ENCODE measurements around the gene CDYL.
"Not testable (repeated sequence)": the region's sequence is repeated elsewhere in the genome, so short reads cannot be mapped to it uniquely, and the experiment has no call there.

Gene CDYL

DNA sequence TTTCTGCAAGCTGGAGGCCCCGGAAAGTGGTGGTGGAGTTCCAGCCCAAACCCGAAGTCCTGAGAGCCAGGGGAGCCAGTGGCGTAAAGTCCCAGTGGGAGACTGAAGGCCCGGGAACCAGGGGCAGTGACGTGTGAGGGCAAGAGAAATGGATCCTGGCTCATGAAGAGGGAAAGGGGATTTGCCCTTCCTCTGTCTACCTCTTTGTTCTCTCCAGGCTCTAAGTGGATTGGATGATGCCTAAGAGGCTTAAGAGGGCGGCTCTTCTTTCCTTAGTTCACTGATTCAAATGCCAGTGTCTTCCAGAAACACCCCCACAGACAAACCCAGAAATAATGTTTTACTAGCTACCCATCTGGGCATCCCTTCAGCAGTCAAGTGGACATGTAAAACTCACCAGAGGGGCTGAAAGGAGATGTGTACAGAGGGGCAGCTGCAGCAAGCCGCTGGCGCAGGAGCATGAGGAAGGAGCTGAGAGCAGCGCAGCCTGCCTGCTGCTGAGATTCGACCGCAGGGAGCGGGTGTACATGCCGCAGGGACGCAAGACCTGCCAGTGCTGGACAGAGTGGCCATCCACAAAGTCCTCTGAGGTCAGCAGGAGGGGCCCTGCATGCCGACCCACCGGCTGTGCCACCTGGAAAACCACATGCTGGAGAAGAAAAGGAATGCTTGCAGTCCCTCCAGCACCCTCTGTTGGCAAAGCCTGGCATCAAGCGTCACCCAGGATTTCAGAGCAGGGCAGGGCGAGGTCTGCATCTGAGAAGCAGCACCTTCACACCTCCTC lies 29.5 kb downstream of the CDYL start:
- DNase-seq = peak; percentile 12 to 32

DNA sequence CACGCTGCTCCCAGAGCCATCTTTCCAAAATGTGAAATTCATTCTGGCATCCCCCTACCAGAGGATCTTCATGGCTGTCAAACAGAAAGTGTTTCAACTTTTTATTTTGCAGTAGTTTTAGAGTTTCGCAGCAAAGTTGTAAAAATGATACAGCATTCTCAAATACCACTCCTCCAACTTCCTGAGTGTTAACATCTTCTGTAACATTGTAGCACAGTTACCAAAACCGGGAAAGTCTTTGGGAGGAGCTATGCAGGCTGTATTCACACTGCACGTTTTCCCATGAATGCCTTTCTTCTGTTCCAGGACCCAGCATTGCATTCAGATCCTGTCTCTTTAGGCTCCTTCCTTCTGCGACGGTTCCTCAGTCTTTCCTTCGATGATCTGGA lies 30.1 kb downstream of the CDYL start:
- no peak for DNase-seq

DNA sequence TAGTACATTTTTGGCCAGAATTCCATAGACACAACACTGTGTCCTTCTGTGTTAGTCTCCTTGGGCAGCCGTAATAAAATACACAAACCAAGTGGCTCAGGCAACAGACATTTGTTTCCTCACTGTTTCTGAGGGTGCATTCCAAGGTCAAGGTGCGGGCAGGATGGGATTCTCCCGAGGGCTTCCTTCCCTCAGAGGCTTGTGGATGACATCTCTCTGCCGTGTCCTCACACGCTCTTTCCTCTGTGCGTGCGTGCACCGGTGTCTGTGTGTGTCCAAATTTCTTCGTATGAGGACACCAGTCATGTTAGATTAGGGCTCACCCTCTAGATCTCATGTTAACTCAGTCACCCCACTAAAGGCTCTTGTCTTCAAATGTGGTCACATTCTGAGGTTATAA lies 30.6 kb downstream of the CDYL start:
- DNase-seq = no peak

DNA sequence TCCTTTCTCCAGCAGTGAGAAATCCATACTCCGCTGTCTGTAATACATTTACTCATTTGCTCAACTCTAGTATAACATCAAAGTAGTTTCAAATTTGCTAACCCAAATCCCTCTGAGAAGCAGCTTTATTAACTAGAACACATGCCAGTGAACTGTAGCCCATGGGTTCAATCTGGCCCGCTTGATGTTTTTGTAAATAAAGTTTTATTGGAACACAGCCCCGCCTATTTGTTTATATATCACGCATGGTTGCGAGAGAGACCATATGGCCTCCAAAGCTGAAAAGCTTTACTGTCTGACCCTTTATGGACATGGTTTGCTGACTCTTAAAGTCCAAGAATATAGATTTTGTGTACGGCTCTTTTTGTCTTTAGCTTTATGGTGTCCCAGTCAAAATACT lies 32.2 kb downstream of the CDYL start:
- DNase-seq = no peak

DNA sequence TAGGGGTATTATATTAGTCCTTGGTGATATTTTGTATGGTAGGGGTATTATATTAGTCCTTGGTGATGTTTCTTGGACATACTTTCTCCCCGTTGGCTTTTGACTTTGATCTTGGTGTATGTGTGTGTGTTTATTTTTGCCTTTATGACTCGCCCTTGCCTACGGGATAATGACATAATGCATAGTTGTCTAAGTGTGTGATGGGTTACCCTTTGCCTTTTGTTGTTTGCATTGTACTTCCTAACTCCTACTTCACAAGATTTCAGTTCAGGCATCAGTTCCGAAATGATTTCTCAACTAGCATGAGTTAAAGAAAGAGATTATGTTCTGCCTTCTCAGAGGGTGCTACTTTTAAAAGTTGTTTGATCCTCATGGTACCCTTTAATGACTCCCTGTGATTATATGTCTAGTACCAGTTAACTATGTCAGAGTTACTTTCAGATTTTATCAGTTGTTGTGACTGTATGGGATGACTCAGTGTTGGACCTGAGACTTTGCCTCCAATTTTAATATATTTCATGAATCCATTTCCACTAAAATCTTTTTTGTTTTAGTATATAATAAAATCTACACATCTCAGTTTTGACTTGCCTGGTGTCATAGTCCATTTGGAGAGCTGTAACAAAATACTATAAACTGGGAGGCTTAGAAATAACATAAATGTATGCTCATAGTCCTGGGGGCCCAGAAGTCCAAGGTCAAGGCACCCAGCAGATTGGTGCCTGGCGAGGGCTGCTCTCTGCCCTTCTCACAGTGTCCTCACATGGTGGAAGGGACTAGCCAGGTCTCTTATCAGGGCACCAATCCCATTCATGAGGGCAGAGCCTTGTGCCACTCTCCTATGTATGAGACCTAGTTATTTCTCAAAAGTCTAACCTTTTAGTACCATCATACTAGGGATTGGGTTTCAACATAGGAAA lies 34.1 kb downstream of the CDYL start:
- no peak for DNase-seq

DNA sequence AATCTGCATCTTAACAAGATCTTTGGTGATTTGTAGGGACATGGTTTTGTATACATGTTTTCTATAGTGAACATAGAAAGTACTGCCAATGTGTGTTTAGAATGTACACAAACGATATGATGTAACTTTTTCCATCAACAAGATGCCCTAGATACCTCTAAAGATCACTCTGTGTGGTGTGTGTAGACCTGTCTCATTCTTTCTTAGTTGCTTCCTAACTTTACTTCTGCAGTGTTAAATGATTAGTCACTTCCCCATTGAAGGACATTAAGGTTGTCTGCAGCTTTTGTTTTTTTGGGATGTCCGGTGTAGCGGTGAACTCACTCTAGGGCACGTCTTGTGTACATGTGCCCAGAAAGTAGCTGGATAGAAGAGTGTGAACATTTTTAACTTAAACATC lies 35.9 kb downstream of the CDYL start:
- DNase-seq = no peak

DNA sequence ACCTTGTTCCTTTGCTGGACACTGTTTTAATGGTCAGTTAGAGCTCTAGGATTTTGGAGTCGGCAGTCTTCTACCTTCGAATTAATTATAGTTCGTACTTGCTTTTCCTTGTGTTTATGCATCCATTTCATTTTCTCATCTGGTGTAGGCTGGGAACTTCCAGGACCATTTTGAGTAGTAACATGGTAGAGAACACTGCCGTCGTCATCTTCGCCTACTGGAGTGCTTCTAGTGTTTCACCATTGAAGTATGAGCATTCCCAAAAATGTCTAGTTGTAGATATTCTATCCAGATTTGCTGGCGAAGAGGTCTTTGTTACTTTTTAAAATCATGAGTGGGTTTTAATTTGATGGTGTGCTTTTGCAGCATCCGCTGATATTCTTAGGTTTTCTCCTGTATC lies 36.9 kb downstream of the CDYL start:
- no peak for DNase-seq

DNA sequence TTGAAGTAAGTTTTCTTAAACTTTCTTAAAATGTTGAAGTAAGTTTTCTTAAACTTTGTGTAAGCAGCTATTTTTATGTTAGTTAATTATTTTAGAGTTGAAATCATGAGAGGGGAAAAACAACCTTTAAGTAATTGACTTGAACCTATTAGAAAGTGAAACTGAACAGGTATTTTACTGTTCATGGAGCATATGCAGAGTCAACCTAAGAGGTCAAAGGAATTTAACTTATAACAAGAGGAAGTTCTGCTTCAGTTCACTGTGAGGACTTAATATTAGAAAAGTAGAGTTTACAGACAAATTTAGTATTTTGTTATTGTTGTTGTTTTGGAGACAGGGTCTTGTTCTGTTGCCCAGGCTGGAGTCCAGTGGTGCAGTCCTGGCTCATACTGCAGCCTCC lies 38.0 kb downstream of the CDYL start:
- no peak for DNase-seq

DNA sequence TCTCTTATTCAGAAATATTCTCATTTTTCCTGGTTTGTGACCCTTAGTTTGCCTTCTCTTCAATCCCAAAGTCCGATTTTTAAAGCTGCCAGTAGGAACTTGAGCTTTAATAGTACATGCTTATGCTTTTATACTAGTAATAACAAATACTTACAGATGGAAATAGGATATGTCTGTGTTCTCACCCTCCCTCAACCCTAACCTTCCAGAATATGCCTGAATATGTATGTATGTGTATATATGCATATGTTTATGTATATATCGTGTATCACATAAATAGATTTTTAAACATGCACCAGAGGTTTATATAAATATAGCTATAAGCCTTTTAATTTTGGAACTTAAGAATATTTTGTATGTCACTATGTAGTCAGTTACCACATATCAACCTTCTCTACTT lies 38.8 kb downstream of the CDYL start:
- DNase-seq = no peak

DNA sequence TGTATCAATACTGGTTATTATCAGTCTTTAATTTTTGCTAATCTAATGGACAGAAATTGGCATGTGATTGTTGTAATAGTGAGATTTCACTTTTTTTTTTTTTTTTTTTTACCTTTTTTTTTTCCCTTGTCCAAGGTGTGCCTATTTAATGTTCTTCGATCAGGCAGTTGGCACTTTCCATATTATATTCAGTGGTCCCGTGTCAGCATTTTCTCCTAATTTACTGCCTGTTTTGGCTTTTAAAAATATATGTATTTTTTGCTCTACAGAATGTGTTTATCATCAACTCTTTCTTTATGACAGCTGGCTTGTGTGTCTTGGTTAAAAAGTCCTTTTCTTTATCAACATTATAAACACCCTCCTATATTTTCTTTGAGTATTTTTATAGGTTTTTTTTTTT lies 39.4 kb downstream of the CDYL start:
- DNase-seq = no peak

DNA sequence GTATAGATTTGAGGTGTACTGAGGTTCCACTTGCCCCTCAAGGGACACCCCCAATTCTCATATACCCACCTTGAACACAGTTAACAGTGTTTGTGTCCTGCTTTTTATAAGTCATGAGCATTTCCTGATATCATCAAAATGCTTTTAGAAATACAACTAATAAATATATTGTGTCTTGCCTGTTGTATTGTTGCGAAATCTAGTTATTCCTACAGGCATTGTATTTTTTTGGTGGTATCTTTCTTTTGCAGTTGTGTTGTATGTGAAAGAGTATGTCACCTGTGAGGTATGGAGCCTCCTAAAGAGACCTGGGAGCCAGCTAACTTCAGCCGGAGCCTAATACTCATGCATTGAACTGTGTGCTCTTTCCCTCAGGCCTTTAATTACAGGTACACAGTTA lies 40.7 kb downstream of the CDYL start:
- DNase-seq = no peak

DNA sequence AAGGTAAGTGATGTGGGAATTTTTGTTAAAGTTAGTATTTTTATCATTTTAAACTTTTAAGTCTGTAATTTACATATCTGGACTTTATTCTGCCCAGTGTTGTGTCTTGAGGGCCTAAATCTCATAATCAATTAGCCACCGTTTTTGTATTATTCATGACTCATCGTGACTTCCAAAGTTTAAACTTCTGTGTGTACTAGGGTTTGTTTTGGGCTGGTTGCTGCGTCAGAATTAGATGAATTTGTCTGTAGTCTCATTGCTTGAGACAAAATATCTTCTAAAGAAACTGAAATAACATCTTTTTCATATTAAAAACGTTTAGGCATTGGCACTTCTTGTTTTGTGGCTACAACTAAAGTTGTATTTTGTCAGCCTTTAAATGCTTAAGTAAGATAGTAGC lies 41.3 kb downstream of the CDYL start:
- DNase-seq = no peak

DNA sequence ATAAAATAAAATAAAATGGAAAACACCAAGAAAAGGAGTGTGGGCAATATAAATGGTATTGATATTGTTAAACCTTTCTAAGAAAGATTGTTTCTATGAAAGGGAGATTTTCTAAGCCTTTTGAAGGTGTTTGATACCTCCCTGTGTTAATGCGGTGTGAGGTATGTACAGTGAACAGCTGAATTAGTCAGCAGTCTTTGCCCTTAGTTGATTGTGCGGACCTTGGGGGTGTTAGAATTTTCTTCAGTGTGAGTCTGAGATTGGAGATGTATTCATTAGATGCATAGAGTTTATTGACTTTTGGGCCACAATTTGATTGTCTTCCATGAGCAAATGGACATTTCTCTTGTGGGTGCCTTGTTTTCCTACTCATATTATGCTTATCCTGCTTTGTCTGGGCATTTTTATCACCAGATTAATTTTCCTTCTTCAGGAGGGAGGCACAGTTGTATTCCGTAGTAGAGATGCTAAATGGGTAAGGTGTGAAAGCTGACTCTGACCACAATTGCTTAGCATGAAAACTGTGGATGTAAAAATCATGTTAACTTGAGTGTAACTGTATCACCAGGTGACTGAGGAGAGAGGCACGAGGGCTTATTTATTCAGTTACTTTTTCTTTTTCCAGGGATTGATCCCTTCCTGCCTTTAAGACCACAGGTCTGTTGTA lies 42.2 kb downstream of the CDYL start:
- no peak for DNase-seq

DNA sequence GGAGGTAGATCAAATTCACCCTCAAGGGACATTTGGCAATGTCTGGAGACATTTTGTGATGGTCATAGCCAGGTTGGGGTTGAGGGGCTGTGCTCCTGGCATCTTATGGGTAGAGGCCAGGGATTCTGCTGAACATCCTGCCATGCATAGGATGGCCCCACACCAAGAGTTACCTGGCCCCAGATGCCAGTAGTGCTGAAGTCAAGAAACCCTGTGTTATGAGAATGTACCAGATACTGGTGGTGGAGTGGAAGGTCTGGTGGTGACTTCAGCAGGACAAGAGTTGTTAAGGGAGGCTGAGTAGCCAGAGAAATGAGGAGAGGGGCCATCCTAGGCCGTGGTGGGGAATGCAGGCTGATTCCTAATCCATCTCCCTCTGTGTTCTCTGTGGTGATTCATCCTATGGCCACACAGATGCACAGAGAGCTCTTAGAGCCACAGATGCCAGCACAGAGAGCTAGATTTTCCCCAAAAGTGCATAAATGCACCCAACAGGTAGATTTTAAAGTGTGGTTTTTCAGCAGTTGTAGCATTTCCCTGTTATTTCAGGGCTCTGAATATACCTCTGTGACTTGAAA lies 43.6 kb downstream of the CDYL start:
- no peak for DNase-seq

DNA sequence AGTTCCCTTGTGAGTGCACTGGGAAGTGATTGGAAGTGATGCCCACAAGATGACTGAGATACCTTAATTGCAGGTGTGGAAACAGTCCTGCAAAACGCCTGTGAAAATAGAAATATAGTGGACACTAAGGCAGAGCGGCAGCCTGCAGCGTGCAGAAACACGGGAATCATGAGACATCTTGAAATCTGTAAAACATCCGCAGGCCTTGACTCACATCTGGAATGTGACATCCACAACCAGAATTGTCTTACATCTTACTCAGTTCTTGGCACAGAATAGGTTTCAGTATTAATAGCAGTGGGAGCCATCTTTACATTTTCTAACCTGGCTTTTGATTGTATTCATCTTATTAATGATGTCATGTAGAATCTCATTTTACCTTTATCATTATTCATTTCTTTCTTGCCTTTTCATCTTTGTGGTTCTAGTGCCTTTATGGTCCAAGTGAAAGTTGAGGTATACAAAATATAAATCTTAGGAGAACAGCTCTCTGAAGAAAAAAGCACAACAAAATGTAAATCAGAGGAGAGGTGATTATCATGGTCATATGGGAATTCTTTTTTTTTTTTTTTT lies 44.6 kb downstream of the CDYL start:
- no peak for DNase-seq

DNA sequence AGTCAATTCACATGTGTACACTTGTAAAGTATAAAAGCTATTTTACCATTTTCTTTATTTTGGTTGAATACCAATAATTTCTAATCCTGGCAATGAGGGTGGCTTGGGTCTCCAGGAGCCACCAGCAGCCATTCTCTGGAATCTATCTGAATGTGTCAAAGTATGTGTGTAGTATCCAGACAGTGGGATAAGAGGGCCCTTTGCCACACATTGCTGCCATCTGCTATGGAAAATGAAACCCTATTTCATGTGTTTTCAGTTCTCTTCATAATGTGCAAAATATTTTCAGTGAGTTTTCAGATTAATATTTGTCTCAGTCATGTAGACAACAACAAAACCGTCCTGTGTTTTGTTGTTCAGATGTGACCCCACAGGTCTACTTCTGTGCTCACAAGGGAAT lies 46.3 kb downstream of the CDYL start:
- DNase-seq = no peak

DNA sequence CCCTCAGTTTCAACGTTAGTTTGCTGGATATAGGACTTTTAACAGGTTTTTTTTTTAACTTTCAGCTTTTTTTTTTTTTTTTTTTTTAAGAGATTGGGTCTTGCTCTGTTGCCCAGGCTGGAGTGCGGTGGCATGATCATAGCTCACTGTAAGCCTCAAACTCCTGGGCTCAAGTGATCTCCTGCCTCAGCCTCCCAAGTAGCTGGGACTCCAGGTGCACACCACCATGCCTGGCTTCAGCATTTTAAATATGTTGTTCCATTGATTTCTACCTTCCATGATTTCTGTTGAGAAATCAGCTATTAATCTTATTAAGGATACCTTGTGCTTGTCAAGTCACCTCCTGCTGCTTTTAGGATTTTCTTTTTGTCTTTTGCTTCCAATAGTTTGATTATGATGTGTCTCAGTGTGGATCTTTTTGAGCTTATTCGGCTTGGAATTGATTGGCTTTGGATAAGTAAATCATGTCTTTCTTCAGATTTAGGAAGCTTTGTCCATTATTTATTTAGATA lies 52.0 kb downstream of the CDYL start:
- no peak for DNase-seq

DNA sequence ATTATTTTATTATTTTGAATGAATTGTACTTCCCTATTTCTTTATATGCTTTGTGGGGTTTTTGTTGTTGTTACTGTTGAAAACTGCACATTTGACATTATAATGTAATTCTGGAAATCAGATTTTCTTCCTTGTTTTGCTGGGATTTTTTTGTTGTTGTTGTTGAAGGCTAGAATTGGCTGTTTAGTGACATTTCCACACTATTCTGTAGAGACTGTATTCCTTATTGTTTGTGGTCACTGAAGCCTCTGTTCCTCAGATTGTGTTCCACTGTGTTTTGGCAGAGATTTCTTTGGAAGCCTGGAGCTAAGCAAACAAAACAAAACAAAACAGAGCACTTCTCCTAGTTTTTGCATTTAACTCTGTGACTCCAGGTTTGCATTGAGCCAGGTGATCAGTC lies 52.9 kb downstream of the CDYL start:
- DNase-seq = no peak

DNA sequence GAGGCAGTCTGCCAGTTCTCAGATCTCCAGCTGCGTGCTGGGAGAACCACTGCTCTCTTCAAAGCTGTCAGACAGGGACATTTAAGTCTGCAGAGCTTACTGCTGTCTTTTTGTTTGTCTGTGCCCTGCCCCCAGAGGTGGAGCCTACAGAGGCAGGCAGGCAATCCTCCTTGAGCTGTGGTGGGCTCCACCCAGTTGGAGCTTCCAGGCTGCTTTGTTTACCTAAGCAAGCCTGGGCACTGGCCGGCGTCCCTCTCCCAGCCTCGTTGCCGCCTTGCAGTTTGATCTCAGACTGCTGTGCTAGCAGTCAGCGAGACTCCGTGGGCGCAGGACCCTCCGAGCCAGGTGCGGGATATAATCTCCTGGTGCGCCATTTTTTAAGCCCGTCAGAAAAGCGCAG lies 59.3 kb downstream of the CDYL start:
- DNase-seq = not testable (repeated sequence)

DNA sequence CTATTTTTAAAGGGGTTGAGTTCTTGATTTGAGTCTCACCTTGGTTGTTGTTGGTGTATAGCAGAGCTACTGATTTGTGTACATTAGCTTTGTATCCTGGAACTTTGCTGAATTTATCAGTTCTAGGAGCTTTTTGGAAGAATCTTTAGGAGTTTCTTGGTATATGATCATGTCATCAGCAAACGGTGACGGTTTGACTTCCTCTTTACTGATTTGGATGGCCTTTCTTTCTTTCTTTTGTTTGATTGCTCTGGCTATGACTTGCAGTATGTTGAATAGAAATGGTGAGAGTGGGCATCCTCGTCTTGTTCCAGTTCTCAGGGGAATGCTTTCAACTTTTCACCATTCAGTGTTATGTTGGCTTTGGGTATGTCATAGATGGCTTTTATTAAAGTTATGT lies 64.0 kb downstream of the CDYL start:
- no peak for DNase-seq

DNA sequence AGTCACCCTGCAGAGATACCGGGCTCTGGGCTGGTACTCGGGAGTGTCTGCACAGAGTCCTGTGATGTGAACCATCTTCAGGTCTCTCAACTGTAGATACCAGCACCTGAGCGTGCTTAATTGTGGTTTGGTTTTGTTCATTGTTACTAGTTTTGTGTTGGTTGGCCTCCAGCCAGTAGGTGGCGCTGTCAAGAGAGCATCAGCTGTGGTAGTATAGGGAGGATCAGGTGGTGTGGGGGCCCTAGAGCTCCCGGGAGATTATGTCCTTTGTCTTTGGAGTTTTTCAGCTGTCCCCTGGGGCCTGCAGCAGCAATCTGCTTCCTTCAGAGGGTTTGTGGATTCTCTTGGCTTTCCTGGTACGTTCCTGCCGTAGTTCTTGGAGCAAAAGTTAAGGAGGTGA lies 67.9 kb downstream of the CDYL start:
- DNase-seq = no peak

DNA sequence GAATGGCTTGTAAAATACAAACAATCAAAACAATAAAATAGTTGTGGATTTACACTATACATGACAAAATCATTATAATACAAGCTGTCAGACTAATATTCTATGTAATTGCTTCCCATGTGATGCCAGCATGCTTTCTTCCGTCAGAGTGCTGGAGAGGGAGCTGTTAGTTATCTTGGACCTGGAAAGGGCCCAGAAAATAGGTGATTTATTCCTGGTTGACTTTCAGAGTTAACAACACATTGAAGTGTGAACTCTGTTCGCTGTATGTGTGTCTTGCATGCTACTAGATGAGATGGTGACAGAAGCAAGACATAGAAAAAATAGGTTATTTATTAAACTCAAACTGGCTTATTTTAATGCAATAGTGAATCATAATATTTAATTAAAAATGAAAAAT lies 70.2 kb downstream of the CDYL start:
- no peak for DNase-seq

All from CD4-positive, alpha-beta T cell treated with Interleukin-1 beta for 1 hour (primary cell).